Dermis blood vessel endothelial cell (primary cell): Measurements from ENCODE around the gene DLEC1. TPM values are rescaled to one million over a fixed set of nuclear protein-coding genes. Genes with fewer than 3 reads are reported as not detected.
"Not testable (repeated sequence)": the region's sequence is repeated elsewhere in the genome, so short reads cannot be mapped to it uniquely, and the experiment has no call there.

Source experiments
- DNase-seq: peaks from one replicate; pipeline ENCODE4 v3.0.0; 2010
- total RNA-seq: library from RNA; depleted of rRNA; stranded (reverse); fragments of >200 nt; gene quantifications from 2 replicates; pipeline ENCODE4 v1.2.3, GENCODE V29; 2014

Gene DLEC1
- total RNA-seq, 1 donor from 2014 or later: under 0.01 TPM

DNA sequence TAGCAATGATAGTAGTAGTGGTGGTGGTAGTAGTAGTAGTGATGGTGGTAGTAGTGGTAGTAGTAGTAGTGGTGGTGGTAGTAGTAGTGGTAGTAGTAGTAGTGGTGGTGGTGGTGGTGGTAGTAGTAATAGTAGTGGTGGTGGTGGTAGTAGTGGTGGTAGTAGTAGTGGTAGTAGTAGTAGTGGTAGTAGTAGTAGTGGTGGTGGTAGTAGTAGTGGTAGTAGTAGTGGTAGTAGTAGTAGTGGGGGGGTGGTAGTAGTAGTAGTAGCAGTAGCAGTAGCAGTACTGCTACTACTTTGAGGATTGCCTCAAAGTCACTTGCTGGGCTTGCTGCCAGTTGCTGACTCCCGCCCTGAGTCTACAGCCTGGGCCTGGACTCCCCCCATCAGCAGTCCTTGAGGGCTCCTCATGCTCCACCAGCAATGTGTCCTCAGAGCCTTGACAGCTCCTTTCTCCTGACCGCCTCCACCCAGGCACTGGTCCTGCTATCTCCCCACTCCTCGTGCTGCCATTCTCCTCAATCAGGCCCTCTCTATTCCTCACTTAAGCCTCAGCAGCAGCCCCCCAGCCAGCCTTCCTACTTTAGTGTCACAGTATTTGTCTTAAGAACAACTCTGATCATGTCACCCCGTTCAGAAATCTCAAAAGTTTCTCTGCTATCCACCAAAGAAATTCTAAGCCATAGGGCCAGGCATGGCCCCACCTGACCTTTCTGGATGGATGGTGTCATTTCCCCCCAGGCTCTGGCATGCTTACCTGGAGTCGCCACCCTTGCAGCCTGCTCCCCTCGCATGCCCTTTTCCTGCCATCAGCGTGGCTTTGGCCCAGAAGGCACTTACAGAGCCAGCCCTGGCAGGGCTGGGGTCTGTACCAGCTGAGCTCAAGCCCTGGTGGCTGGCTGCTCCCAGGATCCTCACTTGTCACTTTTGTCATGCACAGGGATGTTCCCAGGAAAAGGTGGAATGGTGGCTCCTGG lies 45.6 kb downstream of the DLEC1 start:
- no peak for DNase-seq

DNA sequence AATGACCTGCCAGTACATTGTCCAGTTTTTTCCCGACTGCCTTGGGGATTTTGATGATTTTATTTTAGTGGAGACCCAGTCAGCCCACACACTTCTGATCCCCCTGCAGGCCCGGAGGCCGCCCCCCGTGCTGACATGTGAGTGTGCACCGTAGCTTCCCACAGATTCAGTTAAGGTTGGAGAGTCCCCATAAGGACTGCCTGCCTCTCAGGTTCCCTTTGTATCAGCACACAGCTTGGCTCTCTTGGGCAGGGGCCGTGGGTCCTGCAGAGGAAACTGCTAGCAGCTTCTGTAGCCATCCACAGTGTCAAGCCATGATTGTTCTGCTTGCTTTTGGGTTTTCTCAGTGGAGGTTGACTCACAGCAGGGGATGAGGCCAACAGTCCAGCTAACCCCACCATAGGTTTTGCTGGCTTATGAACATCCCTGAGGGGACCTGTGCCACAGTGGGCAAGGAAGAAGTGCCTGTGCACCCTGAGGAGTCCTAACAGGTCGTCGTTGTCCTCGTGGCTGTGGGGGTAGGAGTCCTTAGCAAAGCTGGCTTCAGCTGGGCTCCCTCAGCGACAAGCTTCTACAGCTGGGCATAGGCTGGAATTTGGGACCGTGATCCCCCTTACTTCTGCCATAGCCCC lies 46.4 kb downstream of the DLEC1 start:
- no peak for DNase-seq

DNA sequence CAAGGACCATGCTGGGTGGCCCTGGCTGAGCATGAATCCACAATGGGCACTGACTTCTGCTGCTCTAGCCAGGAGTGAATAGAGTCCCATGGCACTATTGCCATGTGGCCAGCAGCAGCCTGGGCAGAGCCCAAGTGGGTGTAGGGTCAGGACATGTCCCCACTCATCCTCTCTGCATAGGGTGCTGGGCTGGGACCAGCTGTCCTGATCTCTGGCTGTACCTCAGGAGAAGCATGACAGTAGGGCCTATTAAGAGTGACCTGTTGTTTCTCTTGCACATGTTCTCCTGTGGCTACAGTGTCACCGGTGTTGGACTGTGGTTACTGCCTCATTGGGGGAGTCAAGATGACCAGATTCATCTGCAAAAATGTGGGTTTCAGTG lies 46.9 kb downstream of the DLEC1 start:
- DNase-seq: no peak

DNA sequence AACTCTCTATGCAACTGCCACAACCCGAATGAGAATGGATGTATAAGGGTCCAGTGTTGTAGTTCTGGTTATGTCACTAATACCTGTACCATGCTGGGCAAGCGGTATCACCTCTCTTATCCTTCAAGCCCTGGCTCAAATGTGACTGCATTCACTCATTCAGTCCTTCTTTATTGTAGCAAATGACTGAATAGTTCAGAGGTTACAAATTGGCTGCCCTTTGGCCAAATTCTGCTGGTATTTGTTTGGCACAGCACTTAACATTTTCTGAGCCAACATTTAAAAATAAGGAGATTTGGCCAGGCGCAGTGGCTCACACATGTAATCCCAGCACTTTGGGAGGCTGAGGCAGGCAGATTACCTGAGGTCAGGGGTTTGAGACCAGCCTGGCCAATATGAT lies 47.5 kb downstream of the DLEC1 start:
- no peak for DNase-seq

DNA sequence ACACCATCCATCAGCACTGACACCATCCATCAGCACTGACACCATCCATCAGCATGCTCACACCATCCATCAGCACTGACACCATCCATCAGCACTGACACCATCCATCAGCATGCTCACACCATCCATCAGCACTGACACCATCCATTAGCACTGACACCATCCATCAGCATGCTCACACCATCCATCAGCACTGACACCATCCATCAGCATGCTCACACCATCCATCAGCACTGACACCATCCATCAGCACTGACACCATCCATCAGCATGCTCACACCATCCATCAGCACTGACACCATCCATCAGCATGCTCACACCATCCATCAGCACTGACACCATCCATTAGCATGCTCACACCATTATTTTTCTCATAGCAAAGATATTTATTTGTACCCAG lies 48.3 kb downstream of the DLEC1 start:
- DNase-seq: not testable (repeated sequence)

DNA sequence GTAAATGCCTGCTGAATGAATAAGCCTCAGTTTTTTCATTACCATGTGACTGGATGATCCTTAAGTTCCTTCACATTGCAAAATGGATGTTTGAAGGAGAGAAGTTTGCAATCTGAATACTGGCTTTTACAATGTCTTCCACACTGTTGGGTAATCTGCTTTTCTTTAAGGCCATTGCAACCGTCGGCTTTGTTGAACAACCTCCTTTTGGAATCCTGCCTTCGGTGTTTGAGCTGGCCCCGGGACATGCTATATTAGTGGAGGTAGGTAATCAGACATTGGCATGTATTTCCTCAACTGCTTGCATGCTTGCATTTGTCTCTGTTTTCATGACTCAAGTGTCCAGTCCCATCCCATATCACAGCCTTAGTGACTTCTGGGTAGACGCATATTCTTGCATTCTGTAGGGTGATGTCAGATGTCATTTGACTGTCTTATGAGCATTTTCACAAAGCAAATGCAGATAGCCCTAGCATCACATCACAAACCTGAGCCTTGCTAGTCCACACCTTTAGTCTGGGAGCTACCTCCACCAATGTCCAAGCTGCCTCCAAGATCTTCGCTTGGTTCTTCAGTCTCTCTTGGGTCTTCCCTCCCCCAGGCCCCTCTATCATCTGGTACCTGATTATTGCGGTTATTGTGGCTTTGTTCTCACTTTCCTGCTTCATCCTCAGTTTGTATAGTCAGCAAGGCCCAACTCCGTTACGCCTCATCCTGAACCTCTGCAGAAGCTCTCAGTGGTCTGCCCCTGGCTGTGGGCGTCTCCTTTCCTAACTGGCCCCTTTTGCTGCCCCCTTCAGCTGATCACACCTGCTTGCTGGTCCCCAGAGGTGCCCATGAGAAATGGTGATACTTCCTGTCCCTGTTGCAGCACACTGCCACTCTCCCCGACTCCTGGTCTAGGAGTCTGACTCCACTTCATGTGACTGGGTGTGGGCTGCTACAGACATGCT lies 49.4 kb downstream of the DLEC1 start:
- no peak for DNase-seq

DNA sequence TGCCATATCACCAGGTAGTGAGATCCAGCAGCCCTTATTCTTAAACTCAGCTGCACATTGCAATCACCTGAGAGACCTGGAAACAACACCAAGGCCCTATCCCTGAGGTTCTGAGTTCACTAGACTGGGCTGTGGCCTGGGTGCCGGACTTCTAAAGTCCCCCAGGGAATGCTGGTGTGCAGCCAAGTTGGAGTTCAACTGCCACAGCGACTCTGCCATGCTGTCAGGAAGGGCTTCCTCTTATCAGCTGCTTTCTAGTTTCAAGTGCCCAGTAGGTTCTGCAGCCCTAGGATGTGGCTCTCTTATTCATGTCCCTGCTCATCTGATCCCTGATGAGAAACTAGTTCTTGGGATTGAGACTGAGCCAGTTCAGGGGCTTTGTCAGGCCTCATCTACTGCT lies 50.2 kb downstream of the DLEC1 start:
- DNase-seq: no peak

DNA sequence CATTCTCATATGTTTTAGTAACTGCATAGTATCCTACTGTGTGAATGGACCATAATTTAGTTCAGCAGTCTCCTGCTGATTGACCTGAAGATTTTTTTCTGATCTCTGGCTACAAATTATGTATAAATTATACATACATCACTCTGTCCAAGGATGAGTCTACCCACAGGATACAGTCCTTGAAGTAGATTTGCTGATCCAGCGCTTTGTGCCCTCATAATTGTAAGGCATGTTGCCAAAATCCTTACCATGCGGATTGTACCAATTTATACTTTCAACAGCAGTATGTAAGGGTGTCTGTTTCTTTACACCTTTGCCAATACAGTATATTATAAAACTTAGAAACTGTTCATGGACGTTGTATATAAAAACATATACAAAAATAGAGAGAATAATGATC lies 51.4 kb downstream of the DLEC1 start:
- no peak for DNase-seq

DNA sequence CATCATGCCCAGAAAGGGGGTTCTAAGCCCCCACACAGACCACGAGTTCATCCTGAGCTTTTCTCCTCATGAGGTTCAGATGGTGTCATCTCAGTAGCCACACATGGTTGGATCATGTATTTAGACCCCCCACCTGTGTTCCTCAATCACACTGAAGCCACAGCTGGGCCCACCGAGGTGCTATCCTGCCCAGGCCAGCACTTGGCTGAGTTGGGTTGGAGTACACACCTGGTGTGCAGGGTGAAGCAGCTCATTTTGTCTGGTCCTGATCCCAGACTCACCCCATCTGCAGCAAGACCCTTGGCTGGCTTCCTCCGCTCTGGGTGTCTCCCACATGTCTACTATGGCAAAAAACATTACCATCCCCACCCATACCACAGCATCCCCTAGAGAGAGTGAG lies 56.0 kb downstream of the DLEC1 start:
- no peak for DNase-seq

DNA sequence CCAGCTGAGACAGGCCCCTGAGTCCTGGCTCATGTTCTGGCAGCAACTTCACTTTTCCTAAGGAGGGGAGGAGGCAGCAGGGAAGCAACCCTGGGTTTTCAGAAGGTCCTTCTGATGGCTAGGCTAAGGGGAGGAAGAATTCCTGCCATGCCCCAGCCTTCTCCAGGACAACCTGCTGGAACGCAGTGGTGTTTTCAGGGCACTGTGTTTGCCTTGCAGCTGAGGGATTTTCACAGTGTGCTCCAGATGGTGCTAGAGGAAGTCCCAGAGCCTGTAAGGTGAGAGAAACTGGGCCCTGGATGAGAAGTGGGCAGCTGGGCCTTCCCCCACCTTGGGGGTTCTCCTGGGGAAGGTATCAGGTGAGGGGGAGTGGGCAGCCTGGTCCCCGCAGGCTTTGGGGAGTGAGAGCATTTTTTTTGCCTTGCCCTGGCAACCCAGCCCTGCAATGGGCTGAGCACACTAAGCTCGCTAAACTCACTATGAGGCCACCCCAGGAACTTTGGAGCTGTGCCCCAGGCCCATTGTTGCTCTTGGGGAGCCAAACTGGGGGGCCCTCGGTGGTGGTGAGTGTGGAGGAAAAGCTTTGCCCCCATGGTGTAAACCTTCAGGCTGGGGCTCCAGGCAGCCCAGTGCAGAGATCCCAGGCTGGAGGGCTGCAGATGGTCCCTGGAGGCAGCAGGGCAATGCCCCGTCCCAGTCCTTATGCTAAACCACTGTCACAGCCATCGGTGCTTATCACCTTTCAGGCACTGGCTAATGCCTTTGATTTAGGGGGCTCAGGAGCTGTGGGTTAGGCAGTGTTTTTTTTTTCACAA lies 56.9 kb downstream of the DLEC1 start:
- DNase-seq: no peak

DNA sequence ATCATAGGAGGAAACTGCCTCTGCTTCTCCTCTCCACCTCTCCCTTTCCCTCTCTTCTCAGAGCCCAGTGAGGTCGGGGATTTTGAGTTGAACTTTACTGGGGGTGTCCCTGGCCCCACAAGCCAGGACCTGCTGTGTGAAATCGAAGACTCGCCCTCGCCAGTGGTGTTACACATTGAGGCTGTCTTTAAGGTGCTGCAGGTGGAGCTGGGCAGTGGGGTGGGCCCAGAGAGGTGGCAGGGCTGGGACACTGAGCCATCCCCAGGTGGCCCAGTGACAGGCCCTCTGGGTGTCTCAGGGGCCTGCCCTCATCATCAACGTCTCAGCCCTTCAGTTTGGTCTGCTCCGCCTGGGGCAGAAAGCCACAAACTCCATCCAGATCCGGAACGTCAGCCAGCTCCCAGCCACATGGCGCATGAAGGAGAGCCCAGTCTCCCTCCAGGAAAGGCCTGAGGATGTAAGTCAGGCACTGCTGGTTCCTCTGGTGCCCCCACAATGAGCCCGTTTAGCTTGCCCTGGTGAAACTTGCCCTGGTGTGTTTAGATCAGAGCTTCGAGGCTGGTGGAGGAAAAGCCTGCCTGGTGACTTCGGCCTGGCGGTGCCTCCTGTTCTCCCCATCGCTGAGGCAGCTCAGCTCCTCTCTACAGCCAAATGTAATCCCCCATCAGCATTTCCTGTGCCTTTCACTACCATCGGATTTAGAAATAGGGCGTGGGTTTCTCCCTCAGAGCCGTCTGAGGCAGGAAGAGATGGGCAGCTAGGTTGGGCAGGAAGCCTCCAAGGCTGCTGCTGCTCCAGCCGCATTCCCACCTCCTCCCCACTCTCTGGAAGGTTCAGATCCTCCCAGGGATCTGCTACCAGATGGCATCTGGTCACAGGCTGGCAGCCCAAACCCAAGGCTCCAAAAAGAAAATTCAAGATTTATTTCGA lies 58.7 kb downstream of the DLEC1 start:
- no peak for DNase-seq

DNA sequence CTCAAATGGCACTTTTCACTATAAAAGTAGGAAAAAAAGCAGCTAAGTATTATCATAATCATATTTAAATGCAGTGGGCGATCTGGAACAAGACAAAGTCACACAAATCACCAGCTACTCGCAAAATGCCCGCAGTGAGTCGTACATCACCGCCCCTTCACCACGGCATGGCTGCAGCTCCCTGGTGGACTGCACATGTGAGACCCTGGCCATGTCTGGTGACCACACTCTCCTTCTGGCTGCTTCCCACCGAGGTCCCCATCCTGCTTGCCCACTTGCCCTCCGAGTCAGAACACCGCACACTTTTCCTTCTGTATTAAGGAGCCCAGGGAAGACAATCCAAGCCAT lies 59.3 kb downstream of the DLEC1 start:
- no peak for DNase-seq

DNA sequence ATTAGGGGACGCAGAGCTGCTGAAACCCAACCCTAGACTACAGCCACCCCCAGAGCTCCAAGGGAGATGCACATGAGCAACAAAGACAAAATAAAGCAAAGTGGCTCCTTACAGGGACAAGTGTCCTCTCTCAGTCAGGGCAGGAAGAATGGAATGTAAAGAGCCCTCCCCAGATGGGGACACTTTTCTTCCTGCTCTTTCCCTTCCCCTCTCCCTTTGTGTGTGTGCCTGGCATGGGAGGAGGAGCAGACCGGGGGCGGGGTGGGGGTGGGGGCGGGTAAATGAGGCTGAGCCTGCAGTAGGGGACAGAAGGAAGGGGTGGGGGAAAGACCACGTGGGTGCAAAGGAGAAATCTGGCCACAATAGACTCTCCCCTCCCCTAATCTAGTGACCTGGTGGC lies 60.5 kb downstream of the DLEC1 start:
- DNase-seq: no peak

DNA sequence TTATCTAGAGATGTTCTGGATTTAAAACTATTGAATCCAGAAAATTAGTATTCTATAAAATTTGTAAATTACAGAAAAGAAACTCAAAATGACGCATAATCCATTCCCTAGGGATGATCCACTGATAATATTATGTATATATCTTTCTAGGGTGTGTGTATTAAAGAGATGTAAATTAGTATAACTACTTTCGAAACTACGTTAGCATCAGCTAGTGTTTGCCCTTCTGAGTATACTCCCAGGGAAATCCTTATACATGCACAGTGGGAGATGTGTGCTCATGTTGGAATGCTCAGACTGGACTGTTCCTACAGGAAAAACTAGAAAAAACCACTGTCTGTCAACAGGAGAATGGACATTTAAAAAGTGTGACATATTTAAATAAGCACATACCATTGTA lies 61.5 kb downstream of the DLEC1 start:
- no peak for DNase-seq

DNA sequence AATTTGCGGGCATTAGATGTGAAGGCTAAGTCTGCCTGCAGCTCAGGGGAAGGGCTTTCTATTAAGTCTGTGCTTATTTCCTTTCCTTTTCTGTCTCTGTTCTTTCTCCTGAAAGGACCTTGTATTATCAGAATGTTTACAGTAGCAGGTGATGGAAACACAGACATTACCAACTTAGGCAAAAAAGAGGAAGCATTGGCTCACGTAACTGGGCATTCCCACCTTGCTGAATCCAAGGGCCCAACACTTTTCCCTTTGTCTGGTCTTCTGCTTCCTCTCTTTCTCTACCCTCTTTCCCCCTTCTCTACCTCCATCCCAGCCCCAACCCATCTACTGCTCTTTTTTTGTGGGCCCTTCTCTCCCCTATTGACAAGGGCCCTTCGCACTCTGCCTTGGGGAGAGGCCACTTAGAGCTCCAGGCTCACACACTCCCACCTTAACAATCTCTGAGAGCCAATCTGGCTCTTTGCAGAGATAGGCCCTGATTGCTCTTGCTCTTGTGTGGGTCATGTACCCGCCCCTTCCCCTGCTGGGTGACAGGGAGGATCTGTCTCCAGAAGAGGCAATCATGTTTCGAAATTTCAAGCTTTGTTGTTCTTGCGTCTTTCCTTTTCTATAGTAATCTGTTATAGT lies 62.9 kb downstream of the DLEC1 start:
- no peak for DNase-seq

DNA sequence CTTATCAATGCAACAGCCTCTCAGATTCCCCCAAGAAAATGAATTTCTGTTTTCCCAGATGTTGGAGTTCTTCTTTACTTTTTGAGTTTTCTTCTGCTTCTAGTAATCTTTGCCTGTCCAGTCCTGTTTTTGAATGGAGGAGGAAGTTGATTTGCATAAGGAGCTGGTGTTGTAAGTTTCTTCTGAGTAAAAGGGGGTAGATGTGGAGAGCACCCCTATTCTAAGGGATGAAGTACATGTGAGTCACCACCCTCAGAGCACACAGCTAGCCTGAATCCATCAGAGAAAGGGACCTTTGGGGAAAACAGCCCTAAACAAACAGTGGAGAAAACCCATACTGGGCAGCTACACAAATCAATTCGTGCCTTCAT lies 63.4 kb downstream of the DLEC1 start:
- DNase-seq: no peak

DNA sequence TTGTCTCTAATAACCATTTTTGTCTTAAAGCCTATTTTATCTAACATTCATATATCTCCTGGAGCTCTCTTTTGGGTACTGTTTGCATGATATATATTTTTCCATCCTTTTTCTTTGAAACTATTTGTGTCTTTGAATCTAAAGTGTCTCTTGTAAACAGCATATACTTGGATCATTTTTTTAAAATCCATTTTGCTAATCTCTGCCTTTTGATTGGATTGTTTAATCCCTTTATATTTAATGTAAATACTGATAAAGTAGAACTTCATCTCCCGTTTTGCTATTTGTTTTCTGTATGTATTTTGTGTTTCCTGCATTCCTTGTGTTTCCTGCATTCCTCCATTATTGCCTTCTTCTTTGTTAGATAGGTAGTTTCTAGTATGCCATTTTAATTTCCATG lies 66.5 kb downstream of the DLEC1 start:
- no peak for DNase-seq

DNA sequence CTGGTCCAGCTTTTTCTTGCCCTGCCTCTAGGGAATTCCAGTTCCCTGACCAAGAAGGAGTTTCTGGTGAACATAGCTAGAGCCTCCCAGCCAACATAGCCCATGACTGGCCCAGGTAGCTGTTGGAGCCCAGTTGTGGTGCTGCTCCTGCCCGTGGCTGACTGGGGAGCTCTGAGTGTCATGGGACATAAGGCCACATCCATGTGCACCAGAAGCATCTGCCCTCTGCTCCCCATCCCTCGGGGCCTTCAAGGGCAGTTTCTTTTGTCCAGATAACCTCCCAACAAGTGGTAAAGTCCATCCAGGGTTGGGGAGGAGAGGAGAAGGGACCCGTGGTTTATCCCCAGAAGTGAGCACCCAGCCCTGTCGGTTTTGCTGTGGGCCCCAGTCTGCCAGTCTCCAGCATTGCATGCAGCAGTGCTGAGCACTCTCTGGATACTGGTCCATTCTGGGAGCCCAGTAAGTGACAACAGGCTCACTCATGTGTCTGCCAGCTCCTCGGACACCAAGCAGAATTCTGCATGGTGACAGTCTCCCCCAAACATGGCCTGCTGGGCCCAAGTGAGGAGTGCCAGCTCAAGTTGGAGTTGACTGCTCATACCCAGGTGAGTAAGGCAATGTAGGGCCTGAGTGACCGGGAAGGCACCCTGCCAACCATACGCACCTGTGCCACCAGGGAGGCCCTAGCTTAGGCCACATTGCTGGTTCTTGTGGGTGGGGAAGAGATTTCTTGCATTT lies 69.1 kb downstream of the DLEC1 start:
- DNase-seq: no peak

DNA sequence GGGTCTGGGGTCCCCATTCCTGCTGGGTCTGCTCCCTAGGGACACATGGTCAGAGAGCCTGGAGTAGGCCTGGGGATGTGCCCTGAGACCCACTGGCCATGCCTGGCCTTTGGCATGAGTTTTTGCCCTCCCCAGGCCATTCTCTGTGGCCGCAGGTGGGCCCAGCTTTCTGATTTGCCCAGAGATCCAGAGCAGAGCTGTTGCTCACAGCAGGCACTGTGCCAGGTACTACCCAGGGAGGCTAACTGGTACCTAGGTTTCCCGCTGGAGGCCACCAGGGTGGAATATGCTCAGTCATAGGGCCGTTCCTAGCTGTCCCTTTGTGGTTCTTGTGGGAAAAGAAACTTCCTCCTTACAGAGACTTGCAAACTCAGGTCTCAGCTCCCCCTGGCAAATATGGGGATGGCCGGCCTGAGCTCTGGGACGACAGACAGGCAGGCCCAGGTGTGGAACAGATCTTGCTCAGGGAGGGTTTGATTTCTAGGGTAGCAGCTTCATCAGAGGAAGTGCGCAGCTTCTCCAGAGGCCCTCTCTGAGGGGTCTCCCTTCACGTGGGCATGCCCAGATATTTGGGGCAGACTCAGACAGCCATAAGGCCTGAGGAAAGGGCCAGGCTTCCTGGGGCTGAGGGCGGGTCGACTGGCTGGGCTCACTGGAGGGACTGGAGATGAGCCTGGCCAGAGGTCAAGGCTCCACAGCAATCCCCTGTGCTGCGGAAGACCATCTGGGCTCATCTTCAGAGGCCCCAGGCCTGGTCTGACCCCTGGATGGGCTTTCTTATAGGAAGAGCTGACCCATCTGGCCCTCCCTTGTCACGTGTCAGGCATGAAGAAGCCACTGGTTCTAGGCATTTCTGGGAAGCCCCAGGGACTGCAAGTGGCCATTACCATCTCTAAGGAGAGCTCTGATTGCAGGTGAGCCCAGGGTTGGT lies 69.9 kb downstream of the DLEC1 start:
- DNase-seq: no peak
